MCF 10A (cell line): ENCODE measurements around the gene PHPT1. TPM values are rescaled to one million over a fixed set of nuclear protein-coding genes. Genes with fewer than 3 reads are reported as not detected.
"Not testable (repeated sequence)": the region's sequence is repeated elsewhere in the genome, so short reads cannot be mapped to it uniquely, and the experiment has no call there.

Source experiments
- BruUV-seq: library from RNA; stranded (reverse); fragments of 400-500 nt; replicated peaks from 2 replicates; lab custom pipeline; 2021; lab: Mats Ljungman, UMichigan
- CTCF ChIA-PET: fragments of 300-600 bp; sonication (Branson Sonifier 250); formaldehyde crosslinking; extraction: SDS; loops from one replicate; lab custom pipeline; 2021; ENCODE audit warnings: antibody characterized with exemption, inconsistent platforms; lab: Yijun Ruan, JAX
- POLR2A ChIA-PET: fragments of 300-600, 350-650 bp; sonication (Branson Sonifier 250); formaldehyde crosslinking; extraction: SDS; loops from one replicate; lab custom pipeline; 2020; ENCODE audit warnings: antibody characterized with exemption, inconsistent platforms; lab: Yijun Ruan, JAX
- DNase-seq: peaks from one replicate; pipeline ENCODE4 v3.0.0-alpha.2; 2018; ENCODE audit not compliant: unreplicated experiment
- H3K27ac Mint-ChIP-seq: one replicate; pipeline ENCODE4 v1.8.0; 2022; ENCODE audit warnings: mild to moderate bottlenecking, low read depth, mixed read lengths; ENCODE audit not compliant: unreplicated experiment
- H3K27me3 Mint-ChIP-seq: one replicate; pipeline ENCODE4 v1.8.0; 2022; ENCODE audit warnings: mixed read lengths; ENCODE audit not compliant: insufficient read depth, unreplicated experiment
- H3K36me3 Mint-ChIP-seq: one replicate; pipeline ENCODE4 v1.8.0; 2022; ENCODE audit warnings: mild to moderate bottlenecking, moderate library complexity, mixed read lengths; ENCODE audit not compliant: insufficient read depth, unreplicated experiment
- H3K4me1 Mint-ChIP-seq: one replicate; pipeline ENCODE4 v1.8.0; 2022; ENCODE audit warnings: mixed read lengths; ENCODE audit not compliant: insufficient read depth, unreplicated experiment
- H3K4me3 Mint-ChIP-seq: one replicate; pipeline ENCODE4 v1.8.0; 2022; ENCODE audit warnings: mild to moderate bottlenecking, moderate library complexity, mixed read lengths; ENCODE audit not compliant: unreplicated experiment
- H3K9me3 Mint-ChIP-seq: one replicate; pipeline ENCODE4 v1.8.0; 2022; ENCODE audit warnings: mixed read lengths; ENCODE audit not compliant: unreplicated experiment
- intact Hi-C: fragments of 100-400 bp; cut with micrococcal nuclease; formaldehyde crosslinking; loops from 2 replicates; pipeline ENCODE4 v1.14.1; 2022
- total RNA-seq: library from RNA; stranded (reverse); gene quantifications from 2 replicates; pipeline ENCODE4 v1.2.3, GENCODE V29; 2022
- TF ChIP-seq, protein P1 (sequence below): fragments of 200-600 bp; IDR thresholded peaks from one replicate; pipeline ENCODE4 v1.8.0; 2022; ENCODE audit warnings: antibody characterized with exemption, mild to moderate bottlenecking; ENCODE audit not compliant: unreplicated experiment

Gene PHPT1
- total RNA-seq, 1 experiment from 2014 or later: 193 TPM

GRCh38 chr9:136832581-136832980 is 16.6 kb upstream of the PHPT1 start:
- Mint-ChIP-seq H3K9me3 (no peaks in the 10 kb centered on the region), H3K4me3 (no peak overlapping the region), H3K36me3 (peaks cover 36% of the 10 kb centered on the region), H3K4me1 (no peaks in the 10 kb centered on the region), H3K27ac (no peak overlapping the region), H3K27me3 (no peaks in the 10 kb centered on the region)
- TF ChIP-seq, protein P1, sequence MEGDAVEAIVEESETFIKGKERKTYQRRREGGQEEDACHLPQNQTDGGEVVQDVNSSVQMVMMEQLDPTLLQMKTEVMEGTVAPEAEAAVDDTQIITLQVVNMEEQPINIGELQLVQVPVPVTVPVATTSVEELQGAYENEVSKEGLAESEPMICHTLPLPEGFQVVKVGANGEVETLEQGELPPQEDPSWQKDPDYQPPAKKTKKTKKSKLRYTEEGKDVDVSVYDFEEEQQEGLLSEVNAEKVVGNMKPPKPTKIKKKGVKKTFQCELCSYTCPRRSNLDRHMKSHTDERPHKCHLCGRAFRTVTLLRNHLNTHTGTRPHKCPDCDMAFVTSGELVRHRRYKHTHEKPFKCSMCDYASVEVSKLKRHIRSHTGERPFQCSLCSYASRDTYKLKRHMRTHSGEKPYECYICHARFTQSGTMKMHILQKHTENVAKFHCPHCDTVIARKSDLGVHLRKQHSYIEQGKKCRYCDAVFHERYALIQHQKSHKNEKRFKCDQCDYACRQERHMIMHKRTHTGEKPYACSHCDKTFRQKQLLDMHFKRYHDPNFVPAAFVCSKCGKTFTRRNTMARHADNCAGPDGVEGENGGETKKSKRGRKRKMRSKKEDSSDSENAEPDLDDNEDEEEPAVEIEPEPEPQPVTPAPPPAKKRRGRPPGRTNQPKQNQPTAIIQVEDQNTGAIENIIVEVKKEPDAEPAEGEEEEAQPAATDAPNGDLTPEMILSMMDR: no peak
- ChIA-PET CTCF (interaction anchor here (1.0 kb wide), 2 partner anchors 10 to 40 kb away, joined by 3 read pairs; partner anchors contain the start of gene AJM1), POLR2A (interaction anchor here (0.8 to 1.4 kb wide), 2 partner anchors 10 to 22 kb away, joined by 3 to 5 read pairs; no protein-coding TSS in a partner anchor)
- intact Hi-C loops: no loop called here
- no TSS peak for BruUV-seq
- peak; percentile 62 for DNase-seq

DNA sequence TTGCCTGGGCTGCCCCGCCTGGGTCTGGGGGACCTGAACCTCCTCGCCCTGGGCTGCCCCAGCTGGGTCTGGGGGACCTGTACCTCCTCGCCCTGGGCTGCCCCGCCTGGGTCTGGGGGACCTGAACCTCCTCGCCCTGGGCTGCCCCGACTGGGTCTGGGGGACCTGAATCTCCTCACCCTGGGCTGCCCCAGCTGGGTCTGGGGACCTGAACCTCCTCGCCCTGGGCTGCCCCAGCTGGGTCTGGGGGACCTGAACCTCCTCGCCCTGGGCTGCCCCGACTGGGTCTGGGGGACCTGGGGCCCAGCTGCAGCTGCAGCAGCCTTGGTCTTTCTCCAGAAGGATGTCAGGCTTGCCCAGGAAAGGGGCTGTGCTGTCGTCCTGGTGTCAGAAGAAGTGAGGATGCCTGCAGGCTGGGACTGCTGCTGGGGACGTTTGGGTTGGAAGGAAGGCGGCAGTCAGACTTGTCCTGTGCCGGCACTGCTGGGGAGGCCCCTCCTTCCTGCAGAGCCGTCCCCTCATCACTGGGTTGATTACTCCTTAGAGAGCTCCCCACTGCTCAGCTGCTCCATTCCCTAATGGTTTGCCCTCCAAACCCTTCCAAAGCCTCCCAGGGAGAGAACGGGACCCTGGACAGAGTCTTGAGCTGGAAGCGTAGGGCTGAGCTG is 15.7 kb upstream of the PHPT1 start:
- H3K27ac Mint-ChIP-seq, H3K4me1 Mint-ChIP-seq, DNase-seq, H3K9me3 Mint-ChIP-seq, intact Hi-C loops, H3K27me3 Mint-ChIP-seq, H3K4me3 Mint-ChIP-seq, BruUV-seq: not testable (repeated sequence)
- ChIA-PET CTCF (interaction anchor here (0.6 to 2.7 kb wide), 3 partner anchors 9 to 12 kb away, joined by 3 to 8 read pairs (median 6); partner anchors contain the start of gene AJM1), POLR2A (interaction anchor here (1.2 to 1.9 kb wide), 2 partner anchors 14 to 23 kb away, joined by 3 to 5 read pairs; no protein-coding TSS in a partner anchor)
- peaks cover 36% of the 10 kb centered on the region for H3K36me3 Mint-ChIP-seq

DNA sequence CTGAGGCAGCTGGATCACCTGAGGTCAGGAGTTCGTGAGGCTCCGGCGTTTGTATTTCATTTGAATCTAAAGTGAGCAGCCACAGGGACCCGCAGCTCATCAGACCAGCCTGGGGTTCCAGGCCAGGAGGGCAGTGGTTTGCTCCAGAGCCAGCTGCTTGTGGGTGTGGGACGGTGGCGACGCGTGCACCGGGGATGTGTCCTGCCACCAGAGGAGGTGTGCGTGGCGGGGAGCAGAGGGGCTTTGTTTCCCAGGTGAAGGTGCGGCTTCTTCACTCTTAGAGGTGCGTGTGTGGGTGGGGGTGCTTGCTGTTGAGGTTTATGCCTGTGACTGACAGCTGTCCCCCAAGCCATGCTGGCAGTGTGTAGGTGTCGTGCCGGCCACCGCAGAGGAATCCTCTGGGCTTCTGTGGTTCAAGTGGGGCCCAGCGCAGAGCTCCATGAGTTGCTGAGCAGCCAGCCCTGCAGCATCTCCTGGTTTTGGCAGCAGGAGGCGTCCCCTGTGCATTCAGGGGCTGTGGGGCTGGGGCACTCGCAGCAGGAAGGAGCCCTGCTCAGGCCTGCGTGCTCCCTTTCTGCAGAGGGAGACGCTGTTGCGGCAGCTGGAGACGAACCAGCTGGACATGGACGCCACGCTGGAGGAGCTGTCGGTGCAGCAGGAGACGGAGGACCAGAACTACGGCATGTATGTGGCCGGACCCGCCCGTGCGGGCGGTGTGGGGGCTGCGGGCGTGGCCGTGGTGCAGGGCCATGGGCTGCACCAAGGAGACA is 13.9 kb upstream of the PHPT1 start:
- no peak for DNase-seq
- BruUV-seq: no TSS peak
- Mint-ChIP-seq H3K4me1 (peaks cover 13% of the 10 kb centered on the region), H3K36me3 (peaks cover 38% of the 10 kb centered on the region), H3K4me3 (no peak overlapping the region), H3K27me3 (no peaks in the 10 kb centered on the region), H3K27ac (peak overlapping the region; percentile 35), H3K9me3 (no peaks in the 10 kb centered on the region)
- ChIA-PET CTCF (interaction anchor here (2.7 kb wide), 1 partner anchor 9 kb away, joined by 8 read pairs; no protein-coding TSS in a partner anchor), POLR2A (interaction anchor here (0.6 to 1.9 kb wide), 4 partner anchors 12 to 431 kb away, joined by 3 to 5 read pairs (median 3); no protein-coding TSS in a partner anchor)
- intact Hi-C loops: no loop called here
- TF ChIP-seq, protein P1: no peak

GRCh38 chr9:136835932-136836904 is 13.0 kb upstream of the PHPT1 start:
- Mint-ChIP-seq H3K4me3 (no peak overlapping the region), H3K27ac (no peak overlapping the region), H3K27me3 (no peaks in the 10 kb centered on the region), H3K9me3 (no peaks in the 10 kb centered on the region), H3K4me1 (peaks cover 17% of the 10 kb centered on the region), H3K36me3 (peaks cover 38% of the 10 kb centered on the region)
- TF ChIP-seq, protein P1: no peak
- DNase-seq: no peak
- CTCF ChIA-PET: interaction anchor here (0.6 to 2.7 kb wide), 2 partner anchors 8 to 15 kb away, joined by 3 to 8 read pairs; no protein-coding TSS in a partner anchor
- intact Hi-C loops: no loop called here
- no TSS peak for BruUV-seq
- POLR2A ChIA-PET: interaction anchor here (0.6 to 1.1 kb wide), 2 partner anchors 30 to 431 kb away, joined by 3 read pairs; no protein-coding TSS in a partner anchor
